ENCODE measurements around the gene RUSF1. TPM values are rescaled to one million over a fixed set of nuclear protein-coding genes. Genes with fewer than 3 reads are reported as not detected.

RUSF1 gene
- total and polyA plus RNA-seq, 9 of the 15 experiments (the other 6 are each of a cell fraction or from before 2014, with no cell fraction given): 0.80 to 52.8 (median 27.6) TPM

DNA sequence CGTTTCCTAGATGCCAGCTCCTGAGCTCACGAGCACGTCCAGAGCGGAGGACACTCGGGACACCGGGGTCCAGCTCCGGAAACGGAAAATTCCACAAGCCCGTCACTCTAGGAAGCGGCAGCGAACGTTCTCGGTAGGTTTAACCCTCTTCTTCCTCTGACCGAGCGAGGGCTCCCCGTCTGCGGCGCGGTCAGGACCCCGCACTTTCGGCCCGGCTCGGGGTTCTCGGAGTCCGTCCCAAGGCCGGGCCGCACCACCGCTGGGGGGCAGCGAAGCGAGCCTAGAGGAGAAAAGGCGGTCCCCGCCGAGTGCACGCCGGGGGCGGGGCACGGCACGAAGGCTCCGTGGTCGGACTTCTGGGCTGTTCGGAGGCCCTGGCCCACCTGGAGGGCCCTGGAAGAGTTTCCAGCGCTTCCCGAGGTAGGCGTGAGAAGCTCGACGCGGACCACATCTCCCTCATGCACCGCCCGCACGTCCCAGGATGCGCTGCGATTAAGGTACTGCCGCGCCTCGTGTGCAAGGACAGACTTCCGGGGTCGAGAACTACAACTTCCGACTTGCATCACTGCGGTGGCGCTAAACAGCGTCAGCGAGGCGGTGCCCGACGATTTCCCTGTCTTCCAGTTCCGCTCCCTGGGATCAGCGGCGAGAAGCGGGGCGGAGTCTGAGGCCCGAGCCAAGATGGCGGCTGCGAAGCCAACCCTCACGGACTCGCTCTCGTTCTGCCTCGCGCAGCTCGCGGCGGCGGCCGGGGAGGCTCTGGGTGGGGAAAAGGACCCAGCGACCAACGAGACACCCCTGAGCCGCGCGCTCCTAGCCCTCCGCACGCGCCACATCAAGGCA is 49.1 kb downstream of the RUSF1 start, which contains the start of gene ARMC5 (continued):
- TF ChIP-seq PHF8 (IDR thresholded peaks at IDR 0.05; ENCODE audit: borderline replicate concordance, low read length) (peak; percentile 79), HDAC2 (IDR thresholded peaks at IDR 0.05) (peak; percentile 89), U2AF1 (optimal IDR thresholded peaks at IDR 0.05; ENCODE audit: low read depth, low read length) (no peak), ZNF354B (CRISPR knock-in tag; IDR thresholded peaks at IDR 0.05) (peak; percentile 22; the same call in 1 of the 2 replicates), KDM5B (IDR thresholded peaks at IDR 0.05; ENCODE audit: insufficient replicate concordance, low read depth, low read length) (peak; percentile 33), ADNP (tag; IDR thresholded peaks at IDR 0.05) (no peak), ATF1 (CRISPR knock-in tag; IDR thresholded peaks at IDR 0.05) (peak; percentile 56; the same call in 1 of the 2 replicates), ATF1 (tag; IDR thresholded peaks at IDR 0.05) (peak; percentile 98), PHF20 (IDR thresholded peaks at IDR 0.05; ENCODE audit: partially characterized antibody) (peak; percentile 91), HNRNPLL (IDR thresholded peaks at IDR 0.05; ENCODE audit: low read depth, low read length, poor library complexity, severe bottlenecking) (peak; percentile 58), SOX6 (IDR thresholded peaks at IDR 0.05) (peak; percentile 33; the same call in 1 of the 2 replicates), TRIM28 (IDR thresholded peaks at IDR 0.05) (no peak), NUFIP1 (IDR thresholded peaks at IDR 0.05; ENCODE audit: partially characterized antibody) (no peak), CBFB (CRISPR knock-in tag; IDR thresholded peaks at IDR 0.05) (0 out of 2 replicates have a peak, but pooled peaks have one; percentile 85), MBD2 (IDR thresholded peaks at IDR 0.05; ENCODE audit: borderline replicate concordance, low read depth) (peak; percentile 71), ZNF347 (CRISPR knock-in tag; IDR thresholded peaks at IDR 0.05; ENCODE audit: low read depth) (no peak), ZC3H4 (CRISPR knock-in tag; IDR thresholded peaks at IDR 0.05; ENCODE audit: borderline replicate concordance) (no peak), XRCC4 (IDR thresholded peaks at IDR 0.05; ENCODE audit: extremely low read depth, insufficient read depth, insufficient read length) (no peak), NR1H2 (CRISPR knock-in tag; IDR thresholded peaks at IDR 0.05) (0 out of 2 replicates have a peak, but pooled peaks have one; percentile 2), JUND (IDR thresholded peaks at IDR 0.05; ENCODE audit: borderline replicate concordance, low read depth, low read length) (peak; percentile 57), JUND (tag; IDR thresholded peaks at IDR 0.05; ENCODE audit: borderline replicate concordance, low read depth, low read length) (no peak; the same call in 2 of the 3 replicates), OTX1 (CRISPR knock-in tag; IDR thresholded peaks at IDR 0.05) (peak; percentile 91; the same call in 1 of the 2 replicates), POLR2B (IDR thresholded peaks at IDR 0.05; ENCODE audit: low read depth, partially characterized antibody) (peak; percentile 84)
- TF ChIP-seq, protein P1, sequence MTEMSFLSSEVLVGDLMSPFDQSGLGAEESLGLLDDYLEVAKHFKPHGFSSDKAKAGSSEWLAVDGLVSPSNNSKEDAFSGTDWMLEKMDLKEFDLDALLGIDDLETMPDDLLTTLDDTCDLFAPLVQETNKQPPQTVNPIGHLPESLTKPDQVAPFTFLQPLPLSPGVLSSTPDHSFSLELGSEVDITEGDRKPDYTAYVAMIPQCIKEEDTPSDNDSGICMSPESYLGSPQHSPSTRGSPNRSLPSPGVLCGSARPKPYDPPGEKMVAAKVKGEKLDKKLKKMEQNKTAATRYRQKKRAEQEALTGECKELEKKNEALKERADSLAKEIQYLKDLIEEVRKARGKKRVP (CRISPR knock-in tag; IDR thresholded peaks at IDR 0.05): peak; percentile 73; the same call in 1 of the 2 replicates
- TF ChIP-seq, protein P2, sequence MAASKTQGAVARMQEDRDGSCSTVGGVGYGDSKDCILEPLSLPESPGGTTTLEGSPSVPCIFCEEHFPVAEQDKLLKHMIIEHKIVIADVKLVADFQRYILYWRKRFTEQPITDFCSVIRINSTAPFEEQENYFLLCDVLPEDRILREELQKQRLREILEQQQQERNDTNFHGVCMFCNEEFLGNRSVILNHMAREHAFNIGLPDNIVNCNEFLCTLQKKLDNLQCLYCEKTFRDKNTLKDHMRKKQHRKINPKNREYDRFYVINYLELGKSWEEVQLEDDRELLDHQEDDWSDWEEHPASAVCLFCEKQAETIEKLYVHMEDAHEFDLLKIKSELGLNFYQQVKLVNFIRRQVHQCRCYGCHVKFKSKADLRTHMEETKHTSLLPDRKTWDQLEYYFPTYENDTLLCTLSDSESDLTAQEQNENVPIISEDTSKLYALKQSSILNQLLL (CRISPR knock-in tag; IDR thresholded peaks at IDR 0.05; ENCODE audit: borderline replicate concordance): no peak
- TF ChIP-seq, protein P3, sequence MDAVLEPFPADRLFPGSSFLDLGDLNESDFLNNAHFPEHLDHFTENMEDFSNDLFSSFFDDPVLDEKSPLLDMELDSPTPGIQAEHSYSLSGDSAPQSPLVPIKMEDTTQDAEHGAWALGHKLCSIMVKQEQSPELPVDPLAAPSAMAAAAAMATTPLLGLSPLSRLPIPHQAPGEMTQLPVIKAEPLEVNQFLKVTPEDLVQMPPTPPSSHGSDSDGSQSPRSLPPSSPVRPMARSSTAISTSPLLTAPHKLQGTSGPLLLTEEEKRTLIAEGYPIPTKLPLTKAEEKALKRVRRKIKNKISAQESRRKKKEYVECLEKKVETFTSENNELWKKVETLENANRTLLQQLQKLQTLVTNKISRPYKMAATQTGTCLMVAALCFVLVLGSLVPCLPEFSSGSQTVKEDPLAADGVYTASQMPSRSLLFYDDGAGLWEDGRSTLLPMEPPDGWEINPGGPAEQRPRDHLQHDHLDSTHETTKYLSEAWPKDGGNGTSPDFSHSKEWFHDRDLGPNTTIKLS (IDR thresholded peaks at IDR 0.05; ENCODE audit: borderline replicate concordance, low read depth): peak; percentile 95

All from K562 (cell line).